Neural progenitor cell (in vitro differentiated cells): ENCODE results near the gene N4BP2.

Experiments
- EZH2phosphoT487 ChIP-seq: fragments of 200-600 bp; sonication (generic); IDR thresholded peaks from 2 replicates; pipeline ENCODE4 v1.6.1; 2017; ENCODE audit warnings: antibody characterized with exemption
- TF ChIP-seq, protein P1 (sequence below): fragments of 200-600 bp; sonication (generic); IDR thresholded peaks from 2 replicates; pipeline ENCODE4 v1.5.1; 2017; ENCODE audit warnings: antibody characterized with exemption, mild to moderate bottlenecking

DNA sequence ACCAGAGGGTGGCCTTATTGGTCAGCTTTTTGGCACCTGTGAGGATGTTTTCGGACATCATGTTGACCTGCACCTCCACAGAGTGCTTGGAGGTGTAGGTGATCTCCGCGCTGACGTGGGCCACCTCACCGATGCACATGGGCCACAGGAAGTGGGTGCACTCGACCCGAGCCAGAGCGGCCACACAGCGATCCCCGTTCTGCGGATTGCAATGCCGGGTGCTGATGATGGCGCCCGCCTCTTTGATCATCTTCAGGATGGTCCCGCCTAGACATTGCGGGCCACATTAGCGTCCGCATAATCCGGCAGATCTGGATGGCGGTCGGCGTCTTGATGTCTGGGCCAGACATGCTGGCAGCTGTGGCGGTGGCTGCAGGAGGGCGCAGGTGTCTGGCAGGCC is 12.9 kb upstream of the N4BP2 start:
- TF ChIP-seq, protein P1, sequence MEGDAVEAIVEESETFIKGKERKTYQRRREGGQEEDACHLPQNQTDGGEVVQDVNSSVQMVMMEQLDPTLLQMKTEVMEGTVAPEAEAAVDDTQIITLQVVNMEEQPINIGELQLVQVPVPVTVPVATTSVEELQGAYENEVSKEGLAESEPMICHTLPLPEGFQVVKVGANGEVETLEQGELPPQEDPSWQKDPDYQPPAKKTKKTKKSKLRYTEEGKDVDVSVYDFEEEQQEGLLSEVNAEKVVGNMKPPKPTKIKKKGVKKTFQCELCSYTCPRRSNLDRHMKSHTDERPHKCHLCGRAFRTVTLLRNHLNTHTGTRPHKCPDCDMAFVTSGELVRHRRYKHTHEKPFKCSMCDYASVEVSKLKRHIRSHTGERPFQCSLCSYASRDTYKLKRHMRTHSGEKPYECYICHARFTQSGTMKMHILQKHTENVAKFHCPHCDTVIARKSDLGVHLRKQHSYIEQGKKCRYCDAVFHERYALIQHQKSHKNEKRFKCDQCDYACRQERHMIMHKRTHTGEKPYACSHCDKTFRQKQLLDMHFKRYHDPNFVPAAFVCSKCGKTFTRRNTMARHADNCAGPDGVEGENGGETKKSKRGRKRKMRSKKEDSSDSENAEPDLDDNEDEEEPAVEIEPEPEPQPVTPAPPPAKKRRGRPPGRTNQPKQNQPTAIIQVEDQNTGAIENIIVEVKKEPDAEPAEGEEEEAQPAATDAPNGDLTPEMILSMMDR = no peak
- no peak for TF ChIP-seq EZH2phosphoT487
